WTC11 (cell line): ENCODE data around the gene FRMD4A.

ENCODE experiments used
- CREB1 ChIP-seq: sonication (generic); formaldehyde crosslinking; IDR thresholded peaks from 2 replicates; pipeline ENCODE4 v1.8.0; 2023; ENCODE audit warnings: mild to moderate bottlenecking, missing genetic modification reagents
- FOXJ3 ChIP-seq: sonication (generic); formaldehyde crosslinking; IDR thresholded peaks from 2 replicates; pipeline ENCODE4 v1.9.0; 2021; ENCODE audit warnings: missing genetic modification reagents, mild to moderate bottlenecking, borderline replicate concordance
- NFYB ChIP-seq: sonication (generic); formaldehyde crosslinking; conservative IDR thresholded peaks from 2 replicates; pipeline ENCODE4 v1.8.0; 2022; ENCODE audit warnings: low read depth, missing genetic modification reagents
- USF2 ChIP-seq: sonication (generic); formaldehyde crosslinking; IDR thresholded peaks from 2 replicates; pipeline ENCODE4 v1.8.1; 2023; ENCODE audit warnings: mild to moderate bottlenecking, missing genetic modification reagents, moderate library complexity
- ZNF121 ChIP-seq: sonication (generic); formaldehyde crosslinking; IDR thresholded peaks from 2 replicates; pipeline ENCODE4 v1.8.0; 2023; ENCODE audit warnings: missing genetic modification reagents
- TF ChIP-seq, protein P1 (sequence below): fragments of 200-600 bp; IDR thresholded peaks from 2 replicates; pipeline ENCODE4 v1.8.0; 2022; ENCODE audit warnings: antibody characterized with exemption

DNA sequence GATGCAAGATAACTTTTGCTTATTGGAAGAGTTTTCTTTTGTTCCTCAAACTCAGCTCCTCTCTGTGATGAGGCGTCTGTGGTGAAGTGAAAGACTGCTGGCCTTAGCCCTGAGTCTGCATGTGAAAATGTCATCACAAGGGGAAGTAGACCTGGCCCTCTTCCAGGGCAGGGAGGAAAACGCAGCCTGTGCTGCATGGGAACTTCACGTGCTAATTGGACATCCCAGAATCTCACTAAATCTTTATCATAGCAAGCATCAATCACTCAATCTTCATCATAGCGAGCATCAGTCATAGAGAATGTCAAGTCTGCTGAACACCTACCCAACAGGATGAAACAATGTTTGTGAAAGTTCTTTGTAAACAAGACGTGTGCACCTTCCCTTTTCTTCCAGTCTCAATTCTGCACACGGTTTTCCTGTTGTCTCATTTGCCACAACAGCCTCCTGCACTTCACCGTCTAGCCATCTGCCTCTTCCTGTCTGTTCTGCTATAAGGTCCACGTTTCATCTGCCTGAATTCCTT, 314.6 kb downstream of the FRMD4A start:
- TF ChIP-seq, protein P1, sequence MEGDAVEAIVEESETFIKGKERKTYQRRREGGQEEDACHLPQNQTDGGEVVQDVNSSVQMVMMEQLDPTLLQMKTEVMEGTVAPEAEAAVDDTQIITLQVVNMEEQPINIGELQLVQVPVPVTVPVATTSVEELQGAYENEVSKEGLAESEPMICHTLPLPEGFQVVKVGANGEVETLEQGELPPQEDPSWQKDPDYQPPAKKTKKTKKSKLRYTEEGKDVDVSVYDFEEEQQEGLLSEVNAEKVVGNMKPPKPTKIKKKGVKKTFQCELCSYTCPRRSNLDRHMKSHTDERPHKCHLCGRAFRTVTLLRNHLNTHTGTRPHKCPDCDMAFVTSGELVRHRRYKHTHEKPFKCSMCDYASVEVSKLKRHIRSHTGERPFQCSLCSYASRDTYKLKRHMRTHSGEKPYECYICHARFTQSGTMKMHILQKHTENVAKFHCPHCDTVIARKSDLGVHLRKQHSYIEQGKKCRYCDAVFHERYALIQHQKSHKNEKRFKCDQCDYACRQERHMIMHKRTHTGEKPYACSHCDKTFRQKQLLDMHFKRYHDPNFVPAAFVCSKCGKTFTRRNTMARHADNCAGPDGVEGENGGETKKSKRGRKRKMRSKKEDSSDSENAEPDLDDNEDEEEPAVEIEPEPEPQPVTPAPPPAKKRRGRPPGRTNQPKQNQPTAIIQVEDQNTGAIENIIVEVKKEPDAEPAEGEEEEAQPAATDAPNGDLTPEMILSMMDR, result no peak
- TF ChIP-seq FOXJ3 (CRISPR knock-in tag), result no peak
- no peak for TF ChIP-seq ZNF121
- TF ChIP-seq NFYB (CRISPR knock-in tag), result no peak
- TF ChIP-seq CREB1 (CRISPR knock-in tag), result no peak
- no peak for TF ChIP-seq USF2
